H1 (cell line): Measurements from ENCODE around the gene AOAH. TPM values are rescaled to one million over a fixed set of nuclear protein-coding genes. Genes with fewer than 3 reads are reported as not detected.

Experiments
- CTCF ChIA-PET: fragments of 300-600 bp; sonication (Branson Sonifier 250); formaldehyde crosslinking; loops from one replicate; lab custom pipeline; 2021; ENCODE audit not compliant: partially characterized antibody; lab: Charles Lee
- POLR2A ChIA-PET: fragments of 300-600 bp; sonication (Branson Sonifier 250); formaldehyde crosslinking; loops from one replicate; lab custom pipeline; 2021; ENCODE audit warnings: inconsistent platforms; ENCODE audit not compliant: partially characterized antibody; lab: Charles Lee
- DNase-seq, 2 experiments: peaks; one replicate each; pipeline versions ENCODE4 v3.0.0 to v3.0.0-alpha.2; 2010 to 2022; ENCODE audit warnings: low spot score in 2 of 2, low read depth in 1 of 2, mixed read lengths in 1 of 2
- FAIRE-seq: peaks from 2 replicates; lab custom pipeline; 2011; peaks lifted over from hg19 to GRCh38; lab: Jason Lieb, UNC
- H2AFZ ChIP-seq: 2 replicates; pipeline ENCODE4 v1.8.1; 2012; ENCODE audit warnings: low read length, inconsistent platforms
- H2AK5ac ChIP-seq: 2 replicates; pipeline ENCODE4 v1.6.1; 2013; ENCODE audit warnings: low read depth, low read length
- H2BK120ac ChIP-seq: replicated peaks from 2 replicates; pipeline ENCODE3; 2013; ENCODE audit warnings: low read depth, low read length, inconsistent platforms
- H2BK12ac ChIP-seq: 2 replicates; pipeline ENCODE4 v1.6.1; 2013; ENCODE audit warnings: low read depth, low read length
- H2BK15ac ChIP-seq: 2 replicates; pipeline ENCODE4 v1.6.1; 2013; ENCODE audit warnings: low read length
- H2BK20ac ChIP-seq: 2 replicates; pipeline ENCODE4 v1.6.1; 2013; ENCODE audit warnings: low read length
- H2BK5ac ChIP-seq: 2 replicates; pipeline ENCODE4 v1.6.1; 2013; ENCODE audit warnings: low read depth, low read length
- H3K14ac ChIP-seq: 2 replicates; pipeline ENCODE4 v1.6.1; 2013; ENCODE audit warnings: inconsistent platforms; ENCODE audit not compliant: insufficient read length
- H3K18ac ChIP-seq: 2 replicates; pipeline ENCODE4 v1.6.1; 2013; ENCODE audit warnings: low read length; ENCODE audit errors: extremely low read depth
- H3K23ac ChIP-seq: 2 replicates; pipeline ENCODE4 v1.6.1; 2013; ENCODE audit warnings: inconsistent platforms; ENCODE audit not compliant: insufficient read length
- H3K23me2 ChIP-seq: 2 replicates; pipeline ENCODE4 v1.6.1; 2013; ENCODE audit warnings: low read depth, low read length
- H3K27ac ChIP-seq: 2 replicates; pipeline ENCODE4 v1.6.1; 2011; ENCODE audit warnings: low read depth, low read length, inconsistent platforms
- H3K27me3 ChIP-seq, 4 experiments: replicated peaks in 1 of 4; 1 replicate in 1 of 4; 2 replicates in 3 of 4; pipeline versions ENCODE4 v1.6.1 to v1.8.1; 2011 to 2013; ENCODE audit warnings: low read length in 3 of 4, mild to moderate bottlenecking in 3 of 4, inconsistent platforms in 2 of 4, mixed read lengths in 2 of 4, moderate library complexity in 1 of 4; ENCODE audit not compliant: control insufficient read depth in 3 of 4, insufficient read depth in 3 of 4; ENCODE audit errors: extremely low read depth in 1 of 4
- H3K36me3 ChIP-seq, 4 experiments: 2 replicates each; pipeline versions ENCODE4 v1.6.1 to v1.8.1; 2011 to 2013; ENCODE audit warnings: mild to moderate bottlenecking in 4 of 4, low read length in 3 of 4, moderate library complexity in 2 of 4, control low read depth in 1 of 4, inconsistent platforms in 1 of 4; ENCODE audit not compliant: insufficient read depth in 4 of 4, control insufficient read depth in 2 of 4
- H3K4ac ChIP-seq: replicated peaks from 2 replicates; pipeline ENCODE3; 2013; ENCODE audit warnings: low read length, low read depth, mixed read lengths, inconsistent platforms; ENCODE audit not compliant: insufficient read length
- H3K4me1 ChIP-seq, 4 experiments: replicated peaks in 1 of 4; 1 replicate in 1 of 4; 2 replicates in 3 of 4; pipeline versions ENCODE4 v1.6.1 to v1.8.1; 2011 to 2013; ENCODE audit warnings: low read length in 3 of 4, inconsistent platforms in 2 of 4, mixed read lengths in 1 of 4; ENCODE audit not compliant: insufficient read depth in 4 of 4, control insufficient read depth in 3 of 4
- H3K4me2 ChIP-seq, 2 experiments: 2 replicates each; pipeline versions ENCODE4 v1.6.1 to v1.8.1; 2011 to 2013; ENCODE audit warnings: low read depth in 2 of 2, low read length in 2 of 2, control low read depth in 1 of 2, inconsistent platforms in 1 of 2, mild to moderate bottlenecking in 1 of 2; ENCODE audit not compliant: insufficient read depth in 1 of 2
- H3K4me3 ChIP-seq, 4 experiments: fragments of 200-600, 300-600 bp in 1 of 4; sonication (generic), shearing (Covaris generic), sonication (Bioruptor Twin) in 1 of 4; 2 replicates each; pipeline versions ENCODE4 v1.5.1 to v1.8.1; 2011 to 2016; ENCODE audit warnings: low read length in 4 of 4, low read depth in 3 of 4, control low read depth in 2 of 4, inconsistent platforms in 2 of 4, mild to moderate bottlenecking in 2 of 4, mixed read lengths in 1 of 4, moderate library complexity in 1 of 4; ENCODE audit not compliant: insufficient read depth in 2 of 4; ENCODE audit errors: extremely low read depth in 1 of 4
- H3K56ac ChIP-seq: replicated peaks from 2 replicates; pipeline ENCODE3; 2013; ENCODE audit warnings: low read depth, mild to moderate bottlenecking, mixed read lengths, low read length, inconsistent platforms; ENCODE audit not compliant: insufficient read length
- H3K79me1 ChIP-seq: 2 replicates; pipeline ENCODE4 v1.6.1; 2013; ENCODE audit warnings: low read depth, low read length, control low read depth
- H3K79me2 ChIP-seq, 2 experiments: 2 replicates each; pipeline versions ENCODE4 v1.6.1 to v1.8.1; 2012 to 2013; ENCODE audit warnings: low read length in 2 of 2, mild to moderate bottlenecking in 2 of 2, inconsistent platforms in 1 of 2; ENCODE audit not compliant: insufficient read depth in 2 of 2, control insufficient read depth in 1 of 2
- H3K9ac ChIP-seq, 4 experiments: replicated peaks in 1 of 4; 1 replicate in 1 of 4; 2 replicates in 3 of 4; pipeline versions ENCODE4 v1.6.1 to v1.8.1; 2011 to 2013; ENCODE audit warnings: low read depth in 3 of 4, low read length in 3 of 4, control low read depth in 2 of 4, mild to moderate bottlenecking in 2 of 4, moderate library complexity in 2 of 4, inconsistent platforms in 1 of 4; ENCODE audit errors: extremely low read depth in 1 of 4
- H3K9me3 ChIP-seq, 2 experiments: 2 replicates each; pipeline versions ENCODE4 v1.6.1 to v1.8.1; 2012 to 2013; ENCODE audit warnings: mild to moderate bottlenecking in 2 of 2, moderate library complexity in 2 of 2, control low read depth in 1 of 2, inconsistent platforms in 1 of 2, low read depth in 1 of 2, low read length in 1 of 2, mixed read lengths in 1 of 2; ENCODE audit not compliant: insufficient read depth in 2 of 2
- H4K20me1 ChIP-seq, 2 experiments: replicated peaks in 1 of 2; 2 replicates each; pipeline versions ENCODE3 to v1.8.1; 2011 to 2013; ENCODE audit warnings: inconsistent platforms in 2 of 2, low read length in 2 of 2, mild to moderate bottlenecking in 1 of 2; ENCODE audit not compliant: insufficient read depth in 2 of 2, control insufficient read depth in 1 of 2
- H4K5ac ChIP-seq: 2 replicates; pipeline ENCODE4 v1.6.1; 2013; ENCODE audit warnings: low read length, low read depth, mixed read lengths, inconsistent platforms; ENCODE audit not compliant: insufficient read length
- H4K8ac ChIP-seq: 2 replicates; pipeline ENCODE4 v1.8.0; 2013; ENCODE audit warnings: mild to moderate bottlenecking, moderate library complexity, low read length, inconsistent platforms; ENCODE audit not compliant: insufficient read depth; ENCODE audit errors: extremely low read depth
- H4K91ac ChIP-seq: replicated peaks from 2 replicates; pipeline ENCODE3; 2013; ENCODE audit warnings: low read length, mixed read lengths, inconsistent platforms; ENCODE audit not compliant: insufficient read length
- ATF3 ChIP-seq: IDR thresholded peaks from 2 replicates; pipeline ENCODE4 v1.6.1; 2011; ENCODE audit warnings: low read depth, mild to moderate bottlenecking, low read length; ENCODE audit not compliant: insufficient read depth
- BACH1 ChIP-seq: IDR thresholded peaks from 2 replicates; pipeline ENCODE4 v1.6.1; 2012; ENCODE audit warnings: low read length, improper control_type of control experiment
- BRCA1 ChIP-seq: IDR thresholded peaks from 2 replicates; pipeline ENCODE4 v1.6.1; 2012; ENCODE audit warnings: low read depth, low read length, improper control_type of control experiment
- CBX5 ChIP-seq: fragments of 300-800, 300-1000 bp; sonication (generic); IDR thresholded peaks from 2 replicates; pipeline ENCODE4 v1.7.1; 2016; ENCODE audit warnings: antibody characterized with exemption, low read length, low read depth
- CBX8 ChIP-seq: fragments of 300-800, 300-1000 bp; sonication (generic); IDR thresholded peaks from 2 replicates; pipeline ENCODE4 v1.7.1; 2016; ENCODE audit warnings: low read depth, low read length, borderline replicate concordance
- CEBPB ChIP-seq: IDR thresholded peaks from 2 replicates; pipeline ENCODE4 v1.6.1; 2012; ENCODE audit warnings: low read depth, low read length
- CHD1 ChIP-seq: IDR thresholded peaks from 2 replicates; pipeline ENCODE4 v1.6.1; 2012; ENCODE audit warnings: low read depth, low read length, improper control_type of control experiment
- FOSL1 ChIP-seq: IDR thresholded peaks from 2 replicates; pipeline ENCODE4 v1.6.1; 2011; ENCODE audit warnings: mild to moderate bottlenecking, low read depth, low read length, moderate library complexity; ENCODE audit not compliant: insufficient read depth
- GABPA ChIP-seq: IDR thresholded peaks from 2 replicates; pipeline ENCODE4 v1.6.1; 2011; ENCODE audit warnings: mild to moderate bottlenecking, low read length, moderate library complexity, borderline replicate concordance; ENCODE audit not compliant: insufficient read depth
- SP4 ChIP-seq: IDR thresholded peaks from 2 replicates; pipeline ENCODE4 v1.6.1; 2012; ENCODE audit warnings: low read length, inconsistent platforms
- TCF12 ChIP-seq: IDR thresholded peaks from 2 replicates; pipeline ENCODE4 v1.6.1; 2011; ENCODE audit warnings: low read depth, mild to moderate bottlenecking, low read length
- ZNF274 ChIP-seq: IDR thresholded peaks from 2 replicates; pipeline ENCODE4 v1.7.0; 2012; ENCODE audit warnings: low read length, borderline replicate concordance; ENCODE audit errors: extremely low read depth
- whole genome bisulfite sequencing, 2 experiments: shearing (Covaris generic) in 1 of 2; methylation state at CpG; one replicate each; pipeline versions ENCODE4 v1.1.6 to v1.1.7; 2013 to 2015; ENCODE audit warnings: low lambda C conversion rate in 2 of 2, mixed read lengths in 2 of 2, inconsistent platforms in 1 of 2, low coverage in 1 of 2, missing lambda C conversion rate in 1 of 2; ENCODE audit not compliant: insufficient replicate concordance in 2 of 2, insufficient coverage in 1 of 2, insufficient read length in 1 of 2; ENCODE audit errors: extremely low coverage in 1 of 2, missing lambda C conversion rate in 1 of 2; 5-methylcytosine and 5-hydroxymethylcytosine counted together
- polyA plus RNA-seq, 7 experiments: library from polyadenylated mRNA; depleted of rRNA in 3 of 7; stranded (reverse) in 5 of 7; unstranded in 2 of 7; fragments of >200 nt in 5 of 7; fragments of 200-250 nt in 2 of 7; gene quantifications; 1 replicate in 5 of 7; 2 replicates in 1 of 7; 4 replicates in 1 of 7; pipeline versions ENCODE4 v1.2.1 to v1.2.3, GENCODE V29; 2011 to 2013; ENCODE audit warnings: missing spikeins in 2 of 7, mixed read lengths in 2 of 7
- total RNA-seq: library from RNA; stranded (reverse); fragmentation: NEBNext Ultra II Directional; extraction: Animal tissue kit (Norgen Biotek cat#: 25700); gene quantifications from 2 replicates; pipeline ENCODE4 v1.2.1, GENCODE V29; 2021

AOAH gene
- total and polyA plus RNA-seq, 2 of the 8 experiments (the other 6 are each of a cell fraction or from before 2014, with no cell fraction given) = 0.08 TPM; not detected in 1

DNA sequence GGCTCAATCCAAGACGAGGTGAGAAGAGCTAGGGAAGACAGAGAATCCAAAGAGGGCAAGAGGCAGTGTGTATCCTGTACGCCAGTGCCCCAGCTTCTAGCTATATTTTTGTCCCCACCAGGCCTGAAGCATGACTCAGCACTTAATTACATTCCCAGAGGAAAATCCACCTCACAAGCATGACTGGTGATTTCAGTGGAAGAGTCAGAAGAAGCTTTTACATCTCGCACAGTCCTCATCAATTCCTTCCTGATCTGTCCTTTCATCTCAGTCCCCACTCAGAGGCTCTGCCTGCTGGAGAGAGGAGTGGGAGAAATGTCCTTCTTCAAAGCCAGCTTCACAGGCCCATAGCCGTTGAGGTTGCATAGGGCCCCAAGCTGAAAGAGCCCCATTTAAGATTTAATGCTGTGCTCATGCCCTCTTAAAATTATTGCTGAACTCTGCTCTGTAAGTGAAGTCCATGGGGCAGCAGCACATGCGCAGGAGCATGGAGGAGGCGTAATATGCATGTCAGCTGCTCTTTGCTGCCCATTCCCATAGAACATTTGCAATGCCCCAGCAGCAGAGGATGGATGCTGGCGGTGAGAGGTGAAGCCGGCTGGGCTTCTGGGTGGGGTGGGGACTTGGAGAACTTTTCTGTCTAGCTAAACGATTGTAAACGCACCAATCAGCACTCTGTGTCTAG is 39.0 kb upstream of the AOAH start:
- Histone ChIP-seq H3K18ac (peak overlapping the region; percentile 26), H3K56ac (no peak overlapping the region), H3K79me2 (no peaks in the 10 kb centered on the region), H3K4ac (no peak overlapping the region), H3K79me1 (no peaks in the 10 kb centered on the region), H3K23ac (no peak overlapping the region), H3K9ac (no peak overlapping the region), H4K8ac (no peak overlapping the region), H3K9me3 (no peaks in the 10 kb centered on the region), H2BK12ac (peak overlapping the region; percentile 86), H3K27ac (peak overlapping the region; percentile 48; the same call in 1 of the 2 replicates), H3K4me3 (peak overlapping the region in 1 of 4 experiments; percentile 14; a peak in 1 of 8 replicates), H3K27me3 (no peaks in the 10 kb centered on the region; a peak in 1 of 7 replicates), H2AK5ac (no peak overlapping the region; the same call in 1 of the 2 replicates), H4K91ac (peak overlapping the region; percentile 52), H4K20me1 (no peaks in the 10 kb centered on the region), H4K5ac (peak overlapping the region; percentile 25), H2BK15ac (peak overlapping the region; percentile 18; the same call in 1 of the 2 replicates), H2BK5ac (peak overlapping the region; percentile 55; the same call in 1 of the 2 replicates), H2BK20ac (peak overlapping the region; percentile 87; the same call in 1 of the 2 replicates), H3K4me2 (peak overlapping the region; percentile 31 to 34), H2BK120ac (no peak overlapping the region), H2AFZ (peak overlapping the region; percentile 25; the same call in 1 of the 2 replicates), H3K4me1 (peaks cover 0 to 14% (median 5%) of the 10 kb centered on the region in 4 experiments; a peak in 5 of 7 replicates), H3K23me2 (no peaks in the 10 kb centered on the region), H3K14ac (no peak overlapping the region), H3K36me3 (no peaks in the 10 kb centered on the region)
- CTCF ChIA-PET = interaction anchor here (0.8 to 1.9 kb wide), 6 partner anchors 9 to 398 kb away, joined by 3 to 7 read pairs (median 4); no protein-coding TSS in a partner anchor
- POLR2A ChIA-PET = interaction anchor here (0.9 to 1.4 kb wide), 3 partner anchors 9 to 28 kb away, joined by 3 read pairs; no protein-coding TSS in a partner anchor
- whole genome bisulfite sequencing, 2 experiments = 81% methylated on average over 10 of the region's 10 CpGs; no CpG with 5 or more reads in 1 of the 2 experiments
- DNase-seq (no peak), FAIRE-seq (peak; percentile 19)
- TF ChIP-seq ATF3 (no peak), BACH1 (peak; percentile 98), SP4 (no peak), TCF12 (no peak), CEBPB (no peak), ZNF274 (no peak), FOSL1 (no peak), CHD1 (no peak), CBX5 (no peak), CBX8 (no peak), BRCA1 (no peak), GABPA (no peak)
